ENCODE data around the gene SLC36A4. TPM values are rescaled to one million over a fixed set of nuclear protein-coding genes. Genes with fewer than 3 reads are reported as not detected.
"Not testable (repeated sequence)": the region's sequence is repeated elsewhere in the genome, so short reads cannot be mapped to it uniquely, and the experiment has no call there.

The SLC36A4 gene
- 1 to 10 TPM; 1.5 to 3.4 (median 2.4) TPM for total RNA-seq

GRCh38 chr11:93197380-93198214, at the start of gene SLC36A4:
SLC36A4 (minus strand) TSS chr11:93197991; CDS start chr11:93197832, 159 bp downstream.
- H3K4me3 ChIP-seq: peak within 1 kb of the TSS; percentile 63 to 86 (median 78)
- H3K27ac ChIP-seq: peak within 1 kb of the TSS; percentile 78 to 90 (median 84)
- no peaks in the 10 kb centered on the region for H3K9me3 ChIP-seq
- peaks cover 0 to 4% of the 10 kb centered on the region in 2 donors for H3K4me1 ChIP-seq
- peak; percentile 77 to 82 for DNase-seq
- peak; percentile 91 to 92 for ATAC-seq
- intact Hi-C loops (cut with DNase I; ENCODE audit: low total_unique reads): no loop called here
- no peaks in the 10 kb centered on the region for H3K27me3 ChIP-seq
- H3K36me3 ChIP-seq: no peaks in the 10 kb centered on the region
- in situ Hi-C loops (cut with MboI; ENCODE audit: low sequenced_read_pairs in 4 of 4): no loop called here
- peak; percentile 64 to 74 for TF ChIP-seq POLR2A (IDR thresholded peaks at IDR 0.05)
- no peak for TF ChIP-seq CTCF (IDR thresholded peaks at IDR 0.05 in 4 of 5, conservative IDR thresholded peaks at IDR 0.05 in 1 of 5)

GRCh38 chr11:93246790-93247189, 49.0 kb upstream of the SLC36A4 start:
- H3K27ac ChIP-seq; H3K27me3 ChIP-seq; H3K4me3 ChIP-seq; DNase-seq; intact Hi-C loops (cut with DNase I; ENCODE audit: low total_unique reads); H3K9me3 ChIP-seq; H3K4me1 ChIP-seq; ATAC-seq; H3K36me3 ChIP-seq; in situ Hi-C loops (cut with MboI; ENCODE audit: low sequenced_read_pairs in 4 of 4): not testable (repeated sequence)

DNA sequence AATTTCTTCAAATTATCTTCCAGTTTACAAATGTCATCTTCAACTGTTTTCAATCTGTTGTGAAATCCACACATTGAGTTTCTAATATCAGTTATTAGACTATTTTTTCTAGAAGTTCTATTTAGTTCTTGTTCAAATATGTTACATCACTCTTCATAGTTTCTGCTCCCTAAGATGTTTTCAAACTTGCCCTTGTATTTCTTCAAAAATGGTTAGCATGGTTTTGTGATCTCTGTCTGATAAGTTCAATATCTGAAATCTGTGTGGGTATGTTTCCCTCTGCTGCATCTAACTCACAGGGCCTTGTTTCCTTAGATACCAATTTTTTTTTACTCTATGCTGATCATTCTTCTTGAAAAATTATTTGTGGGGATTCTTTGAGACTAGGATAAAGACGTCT, 46.2 kb upstream of the SLC36A4 start:
- no peaks in the 10 kb centered on the region for H3K4me1 ChIP-seq
- H3K36me3 ChIP-seq: no peaks in the 10 kb centered on the region
- DNase-seq (no peak), ATAC-seq (no peak)
- H3K9me3 ChIP-seq: no peaks in the 10 kb centered on the region
- in situ Hi-C loops (cut with MboI; ENCODE audit: low sequenced_read_pairs in 4 of 4) (no loop called here), intact Hi-C loops (cut with DNase I; ENCODE audit: low total_unique reads) (no loop called here)
- H3K4me3 ChIP-seq: no peak overlapping the region
- TF ChIP-seq CTCF (IDR thresholded peaks at IDR 0.05 in 4 of 5, conservative IDR thresholded peaks at IDR 0.05 in 1 of 5) (no peak), POLR2A (IDR thresholded peaks at IDR 0.05) (no peak)
- H3K27me3 ChIP-seq: no peaks in the 10 kb centered on the region
- no peak overlapping the region for H3K27ac ChIP-seq

DNA sequence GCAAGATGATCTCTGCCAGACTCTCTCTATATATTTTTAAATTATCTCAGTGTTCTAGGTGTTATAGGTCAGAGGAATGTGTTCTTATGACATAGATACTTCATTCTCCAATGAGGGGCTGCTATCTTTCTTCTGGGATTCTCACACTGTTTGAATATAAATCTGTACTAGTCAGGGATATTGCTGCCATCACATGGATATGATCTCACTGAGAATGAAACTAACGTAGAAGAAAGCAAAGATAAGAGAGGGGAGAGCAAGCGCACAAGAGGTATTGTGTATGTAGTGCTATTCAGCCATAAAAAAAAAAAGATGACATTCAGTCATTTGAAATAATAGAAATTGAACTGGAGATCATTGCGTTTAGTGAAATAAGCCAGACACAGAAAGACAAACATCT, 42.2 kb upstream of the SLC36A4 start:
- in situ Hi-C loops (cut with MboI; ENCODE audit: low sequenced_read_pairs in 4 of 4): loop anchor here (5.0 to 10.0 kb wide), 4 partner anchors 302 to 415 kb away; partner anchors contain the start of gene SMCO4 (in 4 of the 4)
- no peak overlapping the region for H3K4me3 ChIP-seq
- DNase-seq (no peak), ATAC-seq (no peak)
- no peak overlapping the region for H3K27ac ChIP-seq
- intact Hi-C loops (cut with DNase I; ENCODE audit: low total_unique reads): no loop called here
- H3K9me3 ChIP-seq: no peaks in the 10 kb centered on the region
- no peaks in the 10 kb centered on the region for H3K4me1 ChIP-seq
- TF ChIP-seq CTCF (IDR thresholded peaks at IDR 0.05 in 4 of 5, conservative IDR thresholded peaks at IDR 0.05 in 1 of 5) (no peak), POLR2A (IDR thresholded peaks at IDR 0.05) (no peak)
- no peaks in the 10 kb centered on the region for H3K27me3 ChIP-seq
- no peaks in the 10 kb centered on the region for H3K36me3 ChIP-seq

DNA sequence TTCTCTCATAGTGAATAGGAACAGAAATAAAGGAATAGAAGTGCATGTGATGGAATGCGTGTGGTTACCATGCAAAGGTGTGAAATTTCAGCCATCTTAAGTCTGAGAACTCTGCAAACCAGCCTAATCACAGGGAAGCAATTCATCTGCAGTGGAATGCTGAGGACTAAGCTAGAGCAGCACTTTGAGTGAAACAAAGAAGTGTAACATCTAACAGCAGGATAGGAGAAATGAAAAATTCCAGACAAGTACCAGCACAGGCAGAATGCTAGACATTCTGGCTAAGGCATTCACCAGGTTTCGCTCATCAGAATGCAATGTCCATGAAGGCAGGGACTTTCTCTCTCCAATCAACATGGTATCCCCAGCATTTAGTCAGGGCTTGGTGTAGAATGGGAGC, 41.2 kb upstream of the SLC36A4 start:
- H3K9me3 ChIP-seq: no peaks in the 10 kb centered on the region
- no peak overlapping the region for H3K27ac ChIP-seq
- H3K36me3 ChIP-seq: no peaks in the 10 kb centered on the region
- ATAC-seq (no peak), DNase-seq (no peak)
- TF ChIP-seq CTCF (IDR thresholded peaks at IDR 0.05 in 4 of 5, conservative IDR thresholded peaks at IDR 0.05 in 1 of 5) (no peak), POLR2A (IDR thresholded peaks at IDR 0.05) (no peak)
- in situ Hi-C loops (cut with MboI; ENCODE audit: low sequenced_read_pairs in 4 of 4) (loop anchor here (5.0 to 10.0 kb wide), 4 partner anchors 303 to 416 kb away; partner anchors contain the start of gene SMCO4 (in 4 of the 4)), intact Hi-C loops (cut with DNase I; ENCODE audit: low total_unique reads) (no loop called here)
- H3K4me1 ChIP-seq: no peaks in the 10 kb centered on the region
- H3K27me3 ChIP-seq: no peaks in the 10 kb centered on the region
- H3K4me3 ChIP-seq: no peak overlapping the region
